ENCODE results near the gene SEMA3F.

The SEMA3F gene

DNA sequence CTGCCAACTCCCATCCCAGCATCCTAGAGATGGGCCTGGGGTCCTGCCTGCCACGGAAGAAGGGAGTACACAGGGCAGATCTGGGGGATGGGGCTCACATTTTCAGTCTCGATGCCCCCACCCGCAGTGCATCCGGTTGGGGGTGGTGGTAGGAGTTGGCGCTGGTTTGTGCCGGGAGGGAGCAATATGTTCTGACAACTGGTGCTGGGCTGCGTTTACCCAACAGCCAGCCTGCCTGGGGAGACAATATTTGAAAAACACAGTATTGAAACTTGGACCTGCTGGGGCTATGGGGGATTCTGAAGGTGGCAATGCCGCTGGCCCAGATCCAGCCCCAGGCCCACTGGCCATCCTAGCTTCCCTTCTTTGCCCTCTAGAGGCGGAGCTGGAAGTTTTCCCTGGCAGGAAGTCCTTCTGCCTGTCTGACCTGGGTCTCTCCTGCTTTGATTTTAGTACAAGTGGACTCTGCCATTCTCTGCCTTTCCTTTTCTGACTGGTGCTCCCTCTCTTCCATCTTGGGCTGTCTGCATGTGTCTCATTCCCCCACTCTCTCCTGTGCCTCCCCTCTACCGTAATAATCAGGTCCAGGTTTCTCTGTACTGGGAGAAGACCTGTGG, 3.5 kb downstream of the SEMA3F start:
- TF ChIP-seq, protein P1, sequence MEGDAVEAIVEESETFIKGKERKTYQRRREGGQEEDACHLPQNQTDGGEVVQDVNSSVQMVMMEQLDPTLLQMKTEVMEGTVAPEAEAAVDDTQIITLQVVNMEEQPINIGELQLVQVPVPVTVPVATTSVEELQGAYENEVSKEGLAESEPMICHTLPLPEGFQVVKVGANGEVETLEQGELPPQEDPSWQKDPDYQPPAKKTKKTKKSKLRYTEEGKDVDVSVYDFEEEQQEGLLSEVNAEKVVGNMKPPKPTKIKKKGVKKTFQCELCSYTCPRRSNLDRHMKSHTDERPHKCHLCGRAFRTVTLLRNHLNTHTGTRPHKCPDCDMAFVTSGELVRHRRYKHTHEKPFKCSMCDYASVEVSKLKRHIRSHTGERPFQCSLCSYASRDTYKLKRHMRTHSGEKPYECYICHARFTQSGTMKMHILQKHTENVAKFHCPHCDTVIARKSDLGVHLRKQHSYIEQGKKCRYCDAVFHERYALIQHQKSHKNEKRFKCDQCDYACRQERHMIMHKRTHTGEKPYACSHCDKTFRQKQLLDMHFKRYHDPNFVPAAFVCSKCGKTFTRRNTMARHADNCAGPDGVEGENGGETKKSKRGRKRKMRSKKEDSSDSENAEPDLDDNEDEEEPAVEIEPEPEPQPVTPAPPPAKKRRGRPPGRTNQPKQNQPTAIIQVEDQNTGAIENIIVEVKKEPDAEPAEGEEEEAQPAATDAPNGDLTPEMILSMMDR (IDR thresholded peaks at IDR 0.05; ENCODE audit: borderline replicate concordance, control extremely low read depth, extremely low read depth, insufficient read depth, missing control alignments) = no peak
- in situ Hi-C loops (cut with MboI; ENCODE audit: low sequenced_read_pairs, unreplicated experiment) = no loop called here
- no peak for DNase-seq (ENCODE audit: low spot score)

DNA sequence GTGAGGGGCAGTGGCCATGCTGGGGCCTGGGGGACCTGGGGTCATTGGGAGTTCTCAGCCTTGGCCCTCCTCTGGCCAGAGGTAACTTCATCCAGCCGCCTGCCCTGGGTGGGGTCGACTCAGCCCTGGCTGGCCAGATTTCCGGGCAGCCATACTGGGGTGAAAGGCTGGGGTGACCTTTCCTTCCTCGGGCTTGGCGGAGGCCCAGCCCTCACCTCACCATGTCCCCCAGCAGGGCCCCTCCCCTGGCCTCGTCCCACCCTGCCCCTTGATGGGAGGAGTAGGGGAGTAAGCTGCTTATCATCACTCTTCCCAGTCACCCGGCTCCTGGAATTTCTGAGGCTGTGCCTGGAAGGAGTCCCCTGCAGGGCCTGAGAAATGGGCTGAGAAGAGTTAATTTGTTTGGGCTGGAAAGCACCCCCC, 5.4 kb downstream of the SEMA3F start:
- in situ Hi-C loops (cut with MboI; ENCODE audit: low sequenced_read_pairs, unreplicated experiment) = no loop called here
- TF ChIP-seq, protein P1 (IDR thresholded peaks at IDR 0.05; ENCODE audit: borderline replicate concordance, control extremely low read depth, extremely low read depth, insufficient read depth, missing control alignments) = no peak
- DNase-seq (ENCODE audit: low spot score) = no peak

DNA sequence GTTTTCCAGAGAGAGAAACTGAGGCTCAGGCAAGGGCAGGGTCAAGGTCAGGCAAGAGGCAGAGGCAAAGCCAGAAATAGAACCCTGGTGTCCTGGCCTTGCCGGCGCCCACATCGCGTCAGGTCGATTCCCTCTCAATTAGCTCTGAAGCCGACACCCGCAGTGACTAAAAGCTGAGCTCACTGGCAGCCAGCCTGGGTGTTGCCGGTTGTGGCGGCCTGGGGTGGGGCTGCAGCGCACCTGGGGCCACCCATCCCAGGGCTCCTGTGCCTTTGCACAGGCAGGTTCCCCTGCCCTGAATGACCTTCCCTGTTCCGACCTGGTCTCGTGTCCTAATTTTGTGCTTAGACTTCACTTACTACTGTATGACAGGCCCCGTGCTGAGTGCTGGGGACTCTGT, 6.2 kb downstream of the SEMA3F start:
- no peak for DNase-seq (ENCODE audit: low spot score)
- TF ChIP-seq, protein P1 (IDR thresholded peaks at IDR 0.05; ENCODE audit: borderline replicate concordance, control extremely low read depth, extremely low read depth, insufficient read depth, missing control alignments) = no peak
- in situ Hi-C loops (cut with MboI; ENCODE audit: low sequenced_read_pairs, unreplicated experiment) = no loop called here

DNA sequence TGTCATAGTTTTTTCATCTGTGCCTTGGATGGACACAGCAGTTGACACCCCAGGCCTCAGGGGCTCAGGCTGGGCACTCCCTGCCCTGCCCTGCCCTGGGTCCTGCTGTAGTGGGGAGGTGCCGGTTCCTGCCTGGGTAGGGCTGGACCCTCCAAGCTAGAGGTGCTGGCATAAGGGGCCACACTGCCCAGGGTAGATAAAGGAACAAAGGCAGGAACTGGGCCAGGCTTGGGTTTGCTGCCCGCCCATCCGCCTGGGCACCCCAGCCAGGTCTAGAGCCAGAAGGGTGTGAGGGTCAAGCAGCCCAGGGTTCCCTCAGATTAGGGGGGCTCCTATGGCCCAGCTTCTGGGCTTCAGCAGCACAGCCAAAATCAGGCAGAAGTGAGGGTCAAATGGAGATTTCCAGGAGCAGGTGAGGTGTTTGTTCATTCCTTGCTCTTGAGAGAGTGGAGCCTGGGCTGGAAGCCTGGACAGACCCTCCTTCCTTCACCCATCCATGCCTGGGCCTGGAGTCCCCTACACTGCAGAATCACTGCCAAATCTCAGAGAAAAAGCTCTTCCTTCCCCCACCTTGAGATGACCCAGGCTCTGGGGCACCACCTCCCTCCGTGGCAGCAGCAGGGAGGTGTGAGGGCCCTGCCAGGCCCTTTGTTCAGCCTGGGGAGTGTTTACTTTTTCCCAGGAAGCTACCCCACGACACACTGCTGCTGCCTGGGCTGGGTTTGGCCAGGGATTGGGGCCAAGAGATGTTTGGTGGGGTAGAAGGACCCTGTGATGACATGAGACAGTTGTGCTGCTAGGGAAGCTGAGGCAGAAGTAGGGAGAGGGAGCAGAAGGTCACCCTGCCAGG, 7.1 kb downstream of the SEMA3F start:
- TF ChIP-seq, protein P1 (IDR thresholded peaks at IDR 0.05; ENCODE audit: borderline replicate concordance, control extremely low read depth, extremely low read depth, insufficient read depth, missing control alignments) = no peak
- in situ Hi-C loops (cut with MboI; ENCODE audit: low sequenced_read_pairs, unreplicated experiment) = no loop called here
- no peak for DNase-seq (ENCODE audit: low spot score)

DNA sequence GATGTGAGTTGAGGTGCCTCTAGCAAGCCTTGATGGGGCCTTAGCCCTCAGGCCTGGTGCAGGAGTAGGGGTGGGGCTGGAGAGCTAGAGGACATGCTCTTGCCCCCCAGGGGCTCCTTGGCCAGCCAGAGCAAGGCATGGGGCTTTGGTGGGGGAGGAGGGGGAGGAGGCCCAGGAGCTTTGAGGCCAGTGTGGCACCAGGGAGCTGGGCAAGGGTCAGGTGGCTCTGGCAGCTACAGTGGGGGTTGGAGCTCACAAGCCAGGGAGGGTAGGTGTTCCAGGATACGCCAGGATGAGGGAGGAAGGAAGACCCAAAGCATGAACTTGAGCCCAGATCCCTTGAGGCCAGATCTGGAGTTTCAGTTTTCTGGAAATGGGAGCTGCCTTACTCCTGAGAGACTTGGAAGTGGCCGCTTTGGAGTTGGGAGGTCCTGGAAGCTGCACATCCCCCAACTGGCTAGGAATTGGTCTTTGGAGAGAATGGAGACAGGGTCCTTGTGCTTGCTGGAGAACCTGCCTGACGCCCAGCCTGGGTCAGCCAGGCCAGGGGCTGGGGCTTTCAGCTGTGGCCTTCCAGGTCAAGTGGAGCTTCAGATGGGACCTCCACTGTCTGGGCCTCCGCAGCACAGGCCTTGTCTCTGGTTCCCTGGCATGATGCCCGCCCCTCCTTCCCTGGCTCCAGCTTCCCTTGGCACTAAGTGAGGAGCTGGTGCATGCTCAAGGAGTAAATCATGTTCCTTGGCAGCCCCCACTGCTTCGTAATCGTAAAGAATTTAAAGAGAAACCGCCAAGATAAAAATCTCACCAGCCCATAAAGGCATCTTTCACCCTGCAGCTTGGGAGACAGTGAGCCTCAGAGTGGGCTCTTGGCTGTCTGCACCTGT, 8.7 kb downstream of the SEMA3F start:
- TF ChIP-seq, protein P1 (IDR thresholded peaks at IDR 0.05; ENCODE audit: borderline replicate concordance, control extremely low read depth, extremely low read depth, insufficient read depth, missing control alignments) = no peak
- in situ Hi-C loops (cut with MboI; ENCODE audit: low sequenced_read_pairs, unreplicated experiment) = no loop called here
- DNase-seq (ENCODE audit: low spot score) = no peak

DNA sequence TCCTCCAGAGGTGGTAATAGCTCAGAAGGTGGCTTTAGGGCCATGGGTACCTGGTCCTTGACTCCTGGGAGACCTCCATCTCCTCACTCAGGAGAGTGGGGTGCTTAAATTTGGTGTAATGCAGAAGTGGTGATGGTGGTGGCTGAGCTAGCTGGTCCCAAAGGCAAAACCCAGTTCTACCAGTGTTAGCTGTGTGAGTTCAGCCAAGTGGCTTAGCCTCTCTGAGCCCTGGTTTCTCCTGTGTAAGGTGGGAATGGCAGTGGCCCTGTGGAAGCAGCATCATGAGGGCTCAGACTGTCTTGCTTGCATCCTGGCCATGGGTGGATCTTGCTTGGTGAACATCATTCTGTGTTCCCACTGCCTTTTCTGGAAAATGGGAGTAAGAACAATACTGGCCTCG, 9.4 kb downstream of the SEMA3F start:
- TF ChIP-seq, protein P1 (IDR thresholded peaks at IDR 0.05; ENCODE audit: borderline replicate concordance, control extremely low read depth, extremely low read depth, insufficient read depth, missing control alignments) = no peak
- DNase-seq (ENCODE audit: low spot score) = no peak
- in situ Hi-C loops (cut with MboI; ENCODE audit: low sequenced_read_pairs, unreplicated experiment) = no loop called here

All from GM13976 (cell line).